Measurements from ENCODE around the gene COL5A1. TPM values are rescaled to one million over a fixed set of nuclear protein-coding genes. Genes with fewer than 3 reads are reported as not detected.

The COL5A1 gene
- total RNA-seq, 2 experiments from 2014 or later, result 0.12 to 0.19 TPM

- H3K4me3 Mint-ChIP-seq, result no peak overlapping the region
Observed at GRCh38 chr9:134815435-134816214, 174.0 kb downstream of the COL5A1 start.

GRCh38 chr9:134816264-134816663 is 174.7 kb downstream of the COL5A1 start:
- Mint-ChIP-seq H3K36me3 (no peaks in the 10 kb centered on the region), H3K27me3 (no peaks in the 10 kb centered on the region), H3K27ac (no peak overlapping the region), H3K9me3 (no peaks in the 10 kb centered on the region), H3K4me1 (ENCODE audit: low read depth) (no peaks in the 10 kb centered on the region), H3K4me3 (no peak overlapping the region)
- DNase-seq, result no peak
- ChIA-PET POLR2A (no interaction called here), CTCF (no interaction called here)
- intact Hi-C loops (cut with micrococcal nuclease), result no loop called here

More at GRCh38 chr9:134815435-134816214, 174.0 kb downstream of the COL5A1 start:
- DNase-seq, result no peak
- ChIA-PET POLR2A (no interaction called here), CTCF (no interaction called here)
- no peaks in the 10 kb centered on the region for H3K9me3 Mint-ChIP-seq
- intact Hi-C loops (cut with micrococcal nuclease), result no loop called here
- H3K4me1 Mint-ChIP-seq (ENCODE audit: low read depth), result no peaks in the 10 kb centered on the region
- no peaks in the 10 kb centered on the region for H3K27me3 Mint-ChIP-seq
- H3K27ac Mint-ChIP-seq, result no peak overlapping the region
- no peaks in the 10 kb centered on the region for H3K36me3 Mint-ChIP-seq

- intact Hi-C loops (cut with micrococcal nuclease), result no loop called here
- no peaks in the 10 kb centered on the region for H3K36me3 Mint-ChIP-seq
- CTCF ChIA-PET, result no interaction called here
- no peaks in the 10 kb centered on the region for H3K4me1 Mint-ChIP-seq (ENCODE audit: low read depth)
- no peaks in the 10 kb centered on the region for H3K9me3 Mint-ChIP-seq
- DNase-seq, result no peak
- H3K4me3 Mint-ChIP-seq, result no peak overlapping the region
- no peak overlapping the region for H3K27ac Mint-ChIP-seq
- no peaks in the 10 kb centered on the region for H3K27me3 Mint-ChIP-seq
- POLR2A ChIA-PET, result no interaction called here
Observed at GRCh38 chr9:134818000-134818568, 176.5 kb downstream of the COL5A1 start.

- intact Hi-C loops (cut with micrococcal nuclease), result no loop called here
- no peak overlapping the region for H3K27ac Mint-ChIP-seq
- no peaks in the 10 kb centered on the region for H3K4me1 Mint-ChIP-seq (ENCODE audit: low read depth)
- POLR2A ChIA-PET, result no interaction called here
- CTCF ChIA-PET, result no interaction called here
- H3K9me3 Mint-ChIP-seq, result no peaks in the 10 kb centered on the region
- no peaks in the 10 kb centered on the region for H3K27me3 Mint-ChIP-seq
- DNase-seq, result no peak
- H3K4me3 Mint-ChIP-seq, result no peak overlapping the region
- no peaks in the 10 kb centered on the region for H3K36me3 Mint-ChIP-seq
Observed at GRCh38 chr9:134818591-134818990, 177.0 kb downstream of the COL5A1 start.

GRCh38 chr9:134820901-134821300 is 179.3 kb downstream of the COL5A1 start:
- no peak overlapping the region for H3K27ac Mint-ChIP-seq
- ChIA-PET CTCF (no interaction called here), POLR2A (no interaction called here)

GRCh38 chr9:134822541-134822940 is 180.9 kb downstream of the COL5A1 start:
- intact Hi-C loops (cut with micrococcal nuclease), result no loop called here
- CTCF ChIA-PET, result interaction anchor here (0.6 kb wide), 1 partner anchor 515 kb away, joined by 3 read pairs; no protein-coding TSS in a partner anchor
- Mint-ChIP-seq H3K4me1 (ENCODE audit: low read depth) (no peaks in the 10 kb centered on the region), H3K27ac (no peak overlapping the region), H3K9me3 (no peaks in the 10 kb centered on the region), H3K36me3 (no peaks in the 10 kb centered on the region), H3K27me3 (no peaks in the 10 kb centered on the region), H3K4me3 (no peak overlapping the region)
- DNase-seq, result no peak
- POLR2A ChIA-PET, result no interaction called here

More at GRCh38 chr9:134820901-134821300, 179.3 kb downstream of the COL5A1 start:
- Mint-ChIP-seq H3K4me3 (no peak overlapping the region), H3K4me1 (ENCODE audit: low read depth) (no peaks in the 10 kb centered on the region), H3K36me3 (no peaks in the 10 kb centered on the region), H3K27me3 (no peaks in the 10 kb centered on the region), H3K9me3 (no peaks in the 10 kb centered on the region)
- intact Hi-C loops (cut with micrococcal nuclease), result no loop called here
- no peak for DNase-seq

- ChIA-PET CTCF (no interaction called here), POLR2A (no interaction called here)
- Mint-ChIP-seq H3K4me3 (no peak overlapping the region), H3K27me3 (no peaks in the 10 kb centered on the region), H3K27ac (no peak overlapping the region), H3K4me1 (ENCODE audit: low read depth) (no peaks in the 10 kb centered on the region), H3K36me3 (no peaks in the 10 kb centered on the region), H3K9me3 (no peaks in the 10 kb centered on the region)
- intact Hi-C loops (cut with micrococcal nuclease), result no loop called here
- DNase-seq, result no peak
Observed at GRCh38 chr9:134823623-134824022, 182.0 kb downstream of the COL5A1 start.

GRCh38 chr9:134824583-134824982 is 183.0 kb downstream of the COL5A1 start:
- Mint-ChIP-seq H3K27ac (no peak overlapping the region), H3K4me1 (ENCODE audit: low read depth) (no peaks in the 10 kb centered on the region), H3K27me3 (no peaks in the 10 kb centered on the region), H3K36me3 (no peaks in the 10 kb centered on the region), H3K9me3 (no peaks in the 10 kb centered on the region), H3K4me3 (no peak overlapping the region)
- ChIA-PET CTCF (no interaction called here), POLR2A (no interaction called here)
- intact Hi-C loops (cut with micrococcal nuclease), result no loop called here
- no peak for DNase-seq

- Mint-ChIP-seq H3K36me3 (no peaks in the 10 kb centered on the region), H3K27ac (no peak overlapping the region), H3K9me3 (no peaks in the 10 kb centered on the region), H3K4me3 (no peak overlapping the region), H3K27me3 (no peaks in the 10 kb centered on the region), H3K4me1 (ENCODE audit: low read depth) (no peaks in the 10 kb centered on the region)
- intact Hi-C loops (cut with micrococcal nuclease), result no loop called here
- ChIA-PET POLR2A (no interaction called here), CTCF (no interaction called here)
- DNase-seq, result no peak
Observed at GRCh38 chr9:134825025-134825424, 183.4 kb downstream of the COL5A1 start.

- no peak for DNase-seq
- intact Hi-C loops (cut with micrococcal nuclease), result no loop called here
- Mint-ChIP-seq H3K27me3 (no peaks in the 10 kb centered on the region), H3K27ac (no peak overlapping the region), H3K36me3 (no peaks in the 10 kb centered on the region), H3K4me3 (no peak overlapping the region), H3K9me3 (no peaks in the 10 kb centered on the region), H3K4me1 (ENCODE audit: low read depth) (no peaks in the 10 kb centered on the region)
- ChIA-PET CTCF (no interaction called here), POLR2A (no interaction called here)
Observed at GRCh38 chr9:134826336-134827285, 185.0 kb downstream of the COL5A1 start.

- ChIA-PET CTCF (no interaction called here), POLR2A (no interaction called here)
- DNase-seq, result no peak
- no peaks in the 10 kb centered on the region for H3K27me3 Mint-ChIP-seq
- no peak overlapping the region for H3K4me3 Mint-ChIP-seq
- H3K9me3 Mint-ChIP-seq, result no peaks in the 10 kb centered on the region
- intact Hi-C loops (cut with micrococcal nuclease), result no loop called here
- no peaks in the 10 kb centered on the region for H3K4me1 Mint-ChIP-seq (ENCODE audit: low read depth)
- no peak overlapping the region for H3K27ac Mint-ChIP-seq
- no peaks in the 10 kb centered on the region for H3K36me3 Mint-ChIP-seq
Observed at GRCh38 chr9:134827559-134827958, 186.0 kb downstream of the COL5A1 start.

GRCh38 chr9:134827993-134828392 is 186.4 kb downstream of the COL5A1 start:
- Mint-ChIP-seq H3K27me3 (no peaks in the 10 kb centered on the region), H3K27ac (no peak overlapping the region), H3K4me1 (ENCODE audit: low read depth) (no peaks in the 10 kb centered on the region), H3K9me3 (no peaks in the 10 kb centered on the region), H3K4me3 (no peak overlapping the region), H3K36me3 (no peaks in the 10 kb centered on the region)
- DNase-seq, result no peak
- ChIA-PET CTCF (no interaction called here), POLR2A (no interaction called here)
- intact Hi-C loops (cut with micrococcal nuclease), result no loop called here

Measured in activated CD4-positive, alpha-beta memory T cell treated with anti-CD3 and anti-CD28 coated beads for 36 hours (primary cell).